GM19035 (cell line): ENCODE measurements around the gene SLC39A8.
A peak's percentile ranks its signal among the peaks of the same experiment; 100 is the strongest.

Experiments
- ATAC-seq: cut with Tn5 transposase; IDR thresholded peaks from one replicate; pipeline ENCODE4 v1.9.1; 2021; ENCODE audit not compliant: unreplicated experiment

The SLC39A8 gene

DNA sequence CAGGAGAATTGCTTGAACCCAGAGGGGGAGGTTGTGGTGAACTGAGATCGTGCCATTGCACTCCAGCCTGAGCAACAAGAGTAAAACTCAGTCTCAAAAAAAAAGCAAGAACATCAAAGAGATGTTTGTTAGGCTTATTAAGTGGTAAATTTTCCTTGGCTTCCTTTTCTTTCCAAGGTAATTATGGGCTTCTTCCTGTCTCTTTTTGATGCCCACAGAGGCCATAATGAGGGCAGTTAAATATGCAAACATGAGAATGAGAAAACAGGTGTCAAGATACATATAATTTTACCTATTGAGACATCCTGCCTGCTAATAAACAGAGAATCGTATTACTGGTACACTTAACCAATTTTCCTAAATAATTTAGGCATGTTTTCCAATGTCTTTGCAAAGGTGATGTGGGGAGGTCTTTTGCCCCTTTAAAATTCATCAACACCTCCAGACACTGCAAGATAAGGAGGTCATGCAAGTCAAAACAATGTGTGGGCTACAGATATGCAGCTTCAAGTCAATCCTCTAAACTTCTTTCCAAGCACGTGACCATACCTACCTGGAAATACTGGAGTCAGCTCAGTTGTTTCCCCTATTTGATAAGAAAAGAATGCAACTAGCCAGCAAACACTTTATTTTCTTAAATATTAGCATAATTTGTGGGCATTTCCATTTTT, 2.7 kb downstream of the SLC39A8 start:
- ATAC-seq: no peak

DNA sequence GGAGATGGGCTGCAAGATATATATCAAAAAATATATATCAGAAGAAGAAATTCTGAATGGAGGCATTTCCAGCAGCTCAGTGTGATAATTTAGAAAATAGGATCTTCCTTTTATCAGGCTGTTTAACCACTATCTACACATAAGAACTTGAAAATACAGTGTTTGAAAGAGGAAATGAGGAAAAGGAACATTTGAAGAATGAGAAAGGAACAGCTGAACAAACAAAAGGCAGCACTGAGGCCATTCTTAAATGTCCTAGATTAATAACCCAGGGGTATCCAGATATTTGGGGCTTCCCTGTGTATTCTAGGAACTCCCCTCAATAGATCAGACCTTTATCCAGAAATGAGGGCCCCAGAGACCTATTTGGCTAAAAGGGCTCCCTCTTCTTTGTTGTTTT, 4.1 kb downstream of the SLC39A8 start:
- ATAC-seq: no peak

DNA sequence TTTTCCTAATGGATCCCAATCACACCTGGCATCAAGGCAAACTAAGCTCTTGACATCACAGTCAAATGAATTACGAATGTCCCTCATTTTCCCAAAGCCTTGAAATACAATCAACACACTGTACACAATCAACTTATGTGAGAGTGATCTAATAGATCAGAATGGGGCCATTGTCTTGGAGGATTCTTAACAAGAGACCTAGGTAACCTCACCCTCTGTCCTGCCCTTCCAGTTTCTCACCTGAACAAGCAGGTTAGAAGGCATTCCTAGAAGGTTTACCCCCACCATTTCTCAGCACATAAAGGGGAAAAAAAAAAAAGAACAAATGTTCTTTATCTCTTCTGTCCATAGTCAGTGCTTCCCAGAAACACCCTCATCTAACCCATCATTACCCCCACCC, 6.3 kb downstream of the SLC39A8 start:
- ATAC-seq: no peak

DNA sequence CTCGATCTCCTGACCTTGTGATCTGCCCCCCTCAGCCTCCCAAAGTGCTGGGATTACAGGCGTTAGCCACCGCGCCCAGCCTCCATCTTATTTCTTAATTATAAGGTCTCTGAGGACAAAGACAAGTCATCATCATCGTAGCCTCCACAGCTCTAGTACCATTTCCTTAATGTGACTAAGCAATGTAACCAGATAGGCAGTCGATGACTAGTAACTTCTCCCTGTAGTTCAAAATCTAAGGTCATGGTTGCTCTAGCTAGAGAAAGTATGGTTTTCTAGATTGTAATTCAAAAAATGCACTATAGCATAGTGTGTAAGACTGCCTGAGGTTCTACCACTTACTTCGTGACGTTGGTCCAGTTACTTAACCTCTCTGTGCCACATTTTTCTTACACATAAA, 6.9 kb downstream of the SLC39A8 start:
- no peak for ATAC-seq

DNA sequence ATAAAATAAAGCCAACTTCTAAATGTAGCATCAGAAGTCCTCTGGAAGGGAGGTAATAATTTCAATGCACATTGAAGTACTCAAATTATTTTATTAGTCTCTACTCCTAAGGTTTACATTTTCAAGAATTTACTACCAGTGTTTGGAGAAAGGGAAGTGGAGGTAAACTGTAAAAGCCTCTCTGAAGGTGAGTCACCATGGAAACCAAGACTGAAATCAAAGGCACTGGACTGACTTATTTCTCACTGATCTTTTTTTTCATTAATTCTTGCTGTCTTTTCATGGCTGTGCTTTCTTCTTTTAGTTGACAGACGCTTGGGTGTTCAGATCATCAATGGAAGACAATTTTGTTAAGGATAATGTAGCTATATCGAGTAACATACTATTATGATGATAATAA, 9.7 kb downstream of the SLC39A8 start:
- ATAC-seq: no peak

DNA sequence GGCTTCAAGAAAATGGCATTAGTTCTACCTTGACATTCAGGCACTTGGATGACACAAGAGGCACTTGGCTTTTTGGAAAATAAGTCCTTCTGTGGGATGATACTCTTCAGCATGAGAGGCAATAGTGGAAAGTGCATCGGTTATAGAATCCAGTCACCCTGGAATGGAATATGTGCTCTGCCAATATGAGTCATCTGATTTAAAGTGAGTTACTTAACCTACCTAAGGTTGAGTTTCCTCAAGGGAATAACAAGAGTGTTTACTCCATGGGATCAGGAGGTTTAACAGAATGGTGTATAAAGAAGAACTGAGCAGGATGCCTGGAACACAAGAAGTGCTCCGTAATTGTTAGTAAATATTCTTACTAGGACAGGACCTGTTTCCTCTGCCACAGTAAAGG, 10.7 kb downstream of the SLC39A8 start:
- no peak for ATAC-seq

DNA sequence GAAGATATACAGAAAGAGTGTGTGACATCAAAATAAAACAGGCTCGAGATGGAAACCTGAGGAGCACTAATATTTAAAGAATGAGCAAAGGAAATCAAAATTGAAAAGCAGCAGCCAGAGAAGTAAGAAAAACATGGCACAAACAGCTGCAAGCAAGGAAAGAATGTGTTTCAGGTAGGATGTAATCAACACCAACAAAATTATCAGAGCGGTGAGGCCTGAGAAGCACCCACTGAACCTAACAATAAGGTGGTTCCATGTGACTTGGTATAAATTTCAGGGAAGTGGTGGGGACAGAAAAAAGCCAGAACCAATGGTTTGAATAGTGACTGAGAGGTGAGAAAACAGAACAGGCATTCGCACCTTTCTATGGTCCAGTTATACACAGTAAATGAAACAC, 11.5 kb downstream of the SLC39A8 start:
- ATAC-seq: no peak

DNA sequence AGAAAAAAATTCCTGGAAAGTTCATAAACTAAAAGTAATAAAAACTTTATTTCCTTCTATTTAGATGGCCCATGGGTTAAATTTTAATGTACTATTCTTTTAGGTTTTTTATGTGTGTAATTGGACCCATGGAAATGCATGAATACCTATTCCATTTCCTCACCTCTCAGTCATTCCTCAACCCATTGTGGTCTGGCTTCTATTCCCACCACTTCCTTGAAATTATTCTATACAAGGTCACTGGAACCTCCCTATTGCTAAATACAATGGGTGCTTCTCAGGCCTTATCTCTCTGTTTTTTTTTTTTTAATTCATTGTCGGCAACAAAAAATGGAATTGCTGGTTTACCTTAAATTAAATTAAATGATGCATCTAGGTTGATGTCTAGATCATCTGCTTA, 17.2 kb downstream of the SLC39A8 start:
- no peak for ATAC-seq

DNA sequence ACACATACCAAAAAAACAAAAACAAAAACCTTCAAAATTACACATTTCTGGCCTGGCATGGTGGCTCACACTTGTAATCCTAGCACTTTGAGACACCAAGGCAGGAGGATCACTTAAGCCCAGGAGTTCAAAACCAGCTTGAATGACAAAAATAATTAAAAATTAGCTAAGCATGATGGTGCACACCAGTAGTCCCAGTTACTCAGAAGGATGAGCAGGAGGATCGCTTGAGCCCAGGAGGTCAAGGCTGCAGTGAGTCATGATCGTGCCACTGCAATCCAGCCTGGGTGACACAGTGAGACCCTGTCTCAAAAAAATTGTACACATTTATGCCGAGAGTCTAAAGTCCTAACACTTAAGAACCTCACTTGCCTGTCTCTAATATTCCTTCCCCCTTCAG, 18.3 kb downstream of the SLC39A8 start:
- no peak for ATAC-seq

DNA sequence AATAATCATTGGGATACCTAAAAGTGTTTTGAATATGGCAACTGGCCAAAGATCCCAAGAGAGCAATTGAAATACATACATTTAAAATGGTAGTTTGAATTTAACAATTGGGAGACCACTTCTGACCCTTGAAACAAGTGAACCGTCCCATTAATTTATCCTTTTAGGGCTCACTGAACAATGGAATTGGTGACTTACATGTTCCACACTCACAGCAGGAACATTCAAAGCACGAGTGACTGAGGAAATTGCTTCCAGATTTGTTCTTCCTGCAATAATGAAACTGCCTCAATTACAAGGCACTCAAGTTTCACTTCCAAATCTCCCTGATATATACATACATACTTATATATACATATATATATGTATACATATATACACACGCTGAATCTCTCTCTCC, 20.6 kb downstream of the SLC39A8 start:
- ATAC-seq: no peak

DNA sequence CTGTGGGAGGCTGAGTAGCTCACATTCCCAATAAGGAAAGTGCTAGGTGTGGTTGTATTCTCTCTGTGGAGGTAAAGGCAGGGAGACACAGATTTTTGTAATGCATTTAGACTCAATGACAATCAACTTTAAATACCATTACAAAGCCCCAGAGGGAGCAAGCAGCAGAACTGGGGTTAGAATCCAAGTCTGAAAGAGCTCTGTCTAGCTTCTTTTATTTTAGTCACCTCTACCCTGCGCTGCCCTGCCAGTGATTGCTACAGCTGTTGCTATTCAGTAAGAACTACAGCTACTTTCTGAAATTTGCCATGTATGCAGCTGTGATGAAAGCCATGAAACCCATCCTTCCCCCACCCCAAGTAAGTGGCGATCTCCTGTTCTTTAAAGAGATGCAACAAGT, 22.5 kb downstream of the SLC39A8 start:
- no peak for ATAC-seq

DNA sequence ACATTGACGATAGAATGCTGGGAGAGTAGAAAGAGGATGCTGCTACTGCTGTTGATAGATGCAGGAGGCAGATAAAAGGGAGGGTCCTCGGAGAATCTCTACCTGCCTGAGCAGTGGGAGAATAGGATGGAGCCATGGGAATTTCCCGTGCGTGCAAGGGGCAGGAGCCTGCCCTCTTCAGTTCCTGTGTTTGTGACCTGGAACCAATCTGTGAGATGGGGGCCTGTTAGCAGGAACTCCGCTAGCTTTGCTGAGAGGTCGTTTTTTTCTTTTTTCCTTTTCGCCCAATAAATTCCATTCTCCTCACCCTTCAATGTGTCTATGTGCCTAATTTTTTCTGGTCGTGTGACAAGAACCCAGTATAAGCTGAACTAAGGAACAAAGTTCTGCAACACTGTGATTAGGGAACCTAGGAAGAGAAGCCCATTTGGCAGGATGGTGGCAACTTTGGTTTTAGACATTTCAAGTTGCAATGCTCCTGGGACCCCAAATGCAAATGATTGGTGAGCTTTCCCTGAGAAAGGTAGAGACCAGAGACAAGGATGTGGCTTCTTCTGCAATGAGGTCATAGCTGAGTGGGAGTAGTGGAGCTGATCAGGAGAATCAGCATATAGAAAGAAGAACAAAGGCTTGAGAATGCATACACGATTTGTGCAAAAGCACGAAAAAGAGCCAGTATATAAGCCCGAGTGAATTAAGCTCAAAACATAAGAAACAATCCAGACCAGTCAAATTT, 23.9 kb downstream of the SLC39A8 start:
- ATAC-seq: peak; percentile 86

DNA sequence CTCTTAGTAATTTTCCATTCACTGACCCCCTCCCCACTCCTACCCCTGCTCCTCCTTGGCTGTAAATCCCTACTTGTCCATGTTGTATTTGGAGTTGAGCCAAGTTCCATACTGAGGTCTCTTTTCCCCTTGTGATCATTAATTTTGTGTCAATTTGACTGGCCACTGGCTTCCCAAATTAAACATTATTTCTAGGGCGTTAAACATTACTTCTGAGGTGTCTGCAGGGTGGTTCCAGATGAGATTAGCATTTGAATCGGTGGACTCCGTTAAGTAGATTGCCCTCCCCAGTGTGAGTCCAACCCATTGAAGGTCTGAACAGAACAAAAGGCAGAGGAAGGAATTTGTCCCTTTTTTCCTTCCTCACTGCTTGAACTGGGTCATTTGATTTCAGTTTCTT, 25.7 kb downstream of the SLC39A8 start:
- no peak for ATAC-seq

DNA sequence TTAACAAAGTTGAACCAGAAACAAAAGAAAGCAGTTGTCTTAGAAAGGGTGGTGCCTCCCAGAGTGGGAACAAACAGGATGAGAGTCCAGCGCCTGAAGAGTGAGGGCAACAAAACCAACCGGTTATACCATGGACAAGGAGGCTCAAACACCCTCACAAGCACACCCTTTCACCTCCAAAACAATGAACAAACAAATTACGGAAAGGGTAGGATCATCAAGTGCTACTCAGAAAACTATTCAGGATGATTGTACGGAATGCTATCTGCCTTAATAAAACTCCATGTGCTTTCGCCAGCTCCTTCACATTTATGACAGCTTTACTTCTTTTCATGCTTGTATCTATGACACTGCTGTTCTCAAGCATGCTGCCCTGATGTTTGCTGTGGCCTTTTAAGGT, 26.8 kb downstream of the SLC39A8 start:
- ATAC-seq: no peak

DNA sequence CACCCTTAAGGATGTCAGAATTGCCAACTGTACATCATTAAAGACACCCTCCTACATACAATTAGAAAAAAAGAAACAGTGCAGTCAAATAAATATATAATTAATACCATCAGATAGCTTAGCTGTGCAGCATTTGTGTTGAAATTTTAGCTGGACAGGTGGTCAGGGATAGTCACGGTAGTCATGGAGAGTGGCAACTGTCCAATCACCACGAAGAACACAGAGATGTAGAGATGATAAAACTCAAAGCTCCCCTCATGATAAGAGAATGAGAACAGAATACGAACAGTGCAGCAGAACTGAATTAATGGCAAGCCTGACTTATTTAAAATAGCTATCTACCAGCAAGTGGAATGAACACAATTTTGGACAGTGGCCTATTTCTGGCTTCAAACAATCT, 27.2 kb downstream of the SLC39A8 start:
- ATAC-seq: no peak

DNA sequence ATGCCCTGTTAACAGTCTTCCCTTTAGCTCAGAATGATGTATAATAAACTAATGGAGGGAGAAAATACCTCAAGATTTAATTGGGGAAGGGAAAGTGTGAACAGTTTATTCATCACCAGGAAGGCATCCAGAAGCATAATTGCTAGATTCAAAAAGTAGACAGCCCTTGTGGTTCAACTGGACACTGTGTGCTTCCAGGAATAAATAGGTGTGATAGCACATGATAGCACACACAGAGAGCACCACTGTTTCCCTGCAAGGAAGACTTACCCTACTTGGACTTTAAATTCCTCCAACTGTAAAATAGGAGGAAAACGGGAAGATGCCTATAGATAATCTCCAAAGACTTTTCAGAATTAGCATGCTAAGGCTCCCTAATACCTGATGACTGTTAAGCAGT, 27.8 kb downstream of the SLC39A8 start:
- no peak for ATAC-seq

DNA sequence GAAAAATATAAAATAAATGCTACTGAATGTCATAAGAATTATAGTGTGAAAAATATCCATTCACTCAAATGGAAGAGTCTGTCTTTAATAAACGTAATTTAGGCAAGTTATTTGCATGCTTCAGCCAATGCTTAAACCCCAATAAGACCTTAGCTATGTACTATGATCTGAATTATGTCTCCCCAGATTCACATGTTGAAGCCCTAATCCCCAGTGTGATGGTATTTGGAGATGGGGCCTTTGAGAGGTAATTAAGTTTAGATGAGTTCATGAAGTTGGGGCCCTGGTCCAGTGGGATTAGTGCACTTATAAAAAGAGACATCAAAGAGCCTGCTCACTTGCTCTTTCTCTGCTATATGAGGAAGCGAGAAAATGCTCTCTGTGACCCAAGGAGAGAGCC, 28.7 kb downstream of the SLC39A8 start:
- no peak for ATAC-seq

DNA sequence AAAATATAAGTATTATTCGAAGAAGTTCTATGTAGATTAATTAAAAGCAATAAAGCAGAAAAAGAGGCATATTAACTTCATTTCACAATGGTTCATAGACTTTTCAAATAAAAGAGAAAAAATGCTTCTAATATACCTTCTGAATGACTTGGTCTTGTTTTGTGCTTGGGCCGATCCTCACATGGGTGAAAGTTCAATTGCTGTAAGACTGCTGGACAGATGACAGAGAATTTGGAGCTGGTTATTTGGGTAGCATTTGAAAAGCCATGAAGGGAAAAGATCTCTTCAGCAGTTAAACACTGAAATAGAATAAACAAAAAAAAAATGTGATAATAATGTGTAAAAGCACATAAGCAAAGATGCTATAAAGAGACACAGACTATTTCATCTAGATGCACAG, 29.8 kb downstream of the SLC39A8 start:
- ATAC-seq: no peak

DNA sequence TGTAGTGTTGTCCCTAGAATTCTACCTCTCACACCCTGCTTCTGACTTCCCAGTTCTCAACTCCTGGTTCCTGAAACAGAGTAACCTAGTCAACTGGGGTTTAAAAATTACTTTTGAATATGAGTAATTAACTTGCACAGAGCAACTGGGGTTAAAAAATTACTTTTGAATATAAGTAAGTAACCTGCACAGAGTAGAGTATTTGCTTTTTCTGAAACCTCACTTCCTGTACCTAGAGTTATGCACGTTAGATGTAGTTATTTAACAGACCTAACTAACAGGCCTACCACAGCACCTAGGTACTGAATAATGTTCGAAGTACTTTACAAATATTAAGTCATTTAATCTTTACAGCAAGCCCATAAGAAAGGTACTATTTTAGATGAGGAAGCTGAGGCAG, 32.9 kb downstream of the SLC39A8 start:
- ATAC-seq: no peak

DNA sequence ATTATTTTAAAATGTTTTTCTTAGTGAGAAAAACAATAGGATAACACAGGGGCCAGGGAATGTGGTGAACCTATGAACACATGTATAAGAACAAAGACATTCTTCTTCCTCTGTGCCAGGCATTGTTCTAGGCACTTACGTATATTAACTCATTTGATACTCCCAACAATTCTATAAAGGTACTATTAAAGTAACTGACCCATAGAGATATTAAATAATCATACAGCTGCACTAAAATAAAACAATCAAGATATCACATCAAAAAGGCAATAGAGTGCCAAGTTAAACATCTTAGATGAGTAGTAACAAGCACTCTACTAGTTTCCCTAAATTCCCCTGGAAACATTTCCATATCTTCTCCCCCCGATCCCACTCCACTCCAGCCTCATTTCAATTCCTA, 33.4 kb downstream of the SLC39A8 start:
- no peak for ATAC-seq

DNA sequence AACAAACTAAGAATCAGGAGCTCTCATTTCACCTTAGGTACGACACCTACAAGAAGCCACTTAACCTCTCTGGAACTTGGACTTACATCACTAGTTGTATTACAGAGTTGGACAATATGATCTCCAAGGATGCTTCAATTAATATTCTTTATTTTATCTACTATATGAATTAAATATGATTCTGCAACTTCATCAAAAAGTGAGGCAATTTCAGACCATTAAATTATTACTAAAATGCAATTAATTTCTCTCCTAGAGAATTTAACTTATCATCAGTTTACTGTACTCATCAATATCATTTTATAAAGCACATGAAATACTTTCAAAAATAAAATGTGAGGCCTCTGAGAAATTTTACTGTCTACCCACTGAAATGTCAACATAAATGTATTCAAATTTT, 33.9 kb downstream of the SLC39A8 start:
- ATAC-seq: no peak

DNA sequence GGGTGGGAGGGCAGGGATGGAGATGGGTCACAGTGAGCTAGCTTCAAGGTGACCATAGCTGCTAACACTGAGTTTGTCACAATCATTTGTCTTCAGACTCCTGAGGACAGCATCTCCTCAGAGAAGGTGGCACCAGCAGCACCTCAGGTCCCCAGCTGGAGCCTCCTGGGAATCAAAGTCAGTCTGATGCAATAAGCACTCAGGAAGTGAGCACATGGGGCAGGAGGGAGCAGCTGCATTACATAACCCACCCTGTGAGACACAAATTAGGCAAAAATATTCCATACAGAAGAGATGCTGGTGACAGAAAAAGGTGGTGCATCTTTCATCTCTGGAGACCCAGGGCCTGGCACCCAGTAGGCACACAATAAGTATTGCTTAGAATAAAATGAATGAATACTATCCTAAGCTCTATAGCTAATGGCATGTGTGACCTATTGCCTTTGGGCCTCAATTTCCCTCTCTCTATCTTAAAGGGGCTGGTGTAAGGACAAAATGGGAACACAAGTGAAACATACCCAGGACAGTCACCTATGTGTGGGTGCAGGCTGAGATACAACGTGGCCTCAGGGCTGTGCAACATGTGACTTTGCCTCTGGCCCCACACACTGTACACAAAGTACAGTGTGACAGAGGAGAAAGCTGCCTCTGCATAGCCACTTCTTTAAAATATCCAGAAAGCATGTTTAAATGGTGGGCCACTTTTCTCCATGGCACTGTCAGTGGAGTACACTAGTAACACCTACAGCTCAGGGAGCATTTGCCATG, 37.1 kb downstream of the SLC39A8 start:
- ATAC-seq: no peak
